ENCODE results near the gene MRPL54.

MRPL54 gene

DNA sequence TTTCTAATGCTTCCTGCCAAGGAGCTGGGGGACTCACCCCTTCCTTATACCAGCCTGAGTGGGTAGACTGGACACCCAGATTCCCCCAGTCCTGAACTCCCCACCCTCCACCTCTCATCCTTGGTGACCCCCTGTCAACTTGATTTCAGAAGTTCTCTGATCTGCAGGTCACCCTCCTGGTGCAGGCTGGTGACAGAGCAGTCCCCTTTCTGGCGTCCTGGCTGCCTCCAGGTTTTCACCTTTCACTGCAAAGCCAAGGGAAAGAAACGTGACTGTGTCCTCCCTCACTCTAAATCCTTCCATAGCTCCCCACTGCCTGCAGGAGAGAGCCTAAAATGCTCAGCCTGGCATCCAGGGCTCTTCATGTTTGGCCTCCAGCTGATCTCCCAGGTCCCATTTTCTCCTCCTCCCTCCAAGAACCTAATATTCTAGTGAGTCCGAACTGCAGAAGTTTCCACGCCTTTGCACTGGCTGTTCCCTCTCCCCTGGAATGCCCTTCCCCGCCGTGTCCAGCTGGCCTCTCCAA lies 27.8 kb downstream of the MRPL54 start:
- no peaks in the 10 kb centered on the region for H3K36me3 ChIP-seq (replicated peaks; ENCODE audit: low read depth, low read length)
- no peaks in the 10 kb centered on the region for H3K27me3 ChIP-seq (ENCODE audit: low read depth, low read length)
- no peaks in the 10 kb centered on the region for H4K20me1 ChIP-seq (ENCODE audit: insufficient read depth, low read length)
- H3K4me1 ChIP-seq (ENCODE audit: low read length) = no peaks in the 10 kb centered on the region
- H3K4me3 ChIP-seq (ENCODE audit: low read length) = no peak overlapping the region
- no peak overlapping the region for H3K4me2 ChIP-seq (ENCODE audit: low read length)
- H3K79me2 ChIP-seq (ENCODE audit: low read length) = no peaks in the 10 kb centered on the region
- H2AFZ ChIP-seq (ENCODE audit: low read depth, low read length) = no peak overlapping the region
- no peak for TF ChIP-seq EZH2phosphoT487 (IDR thresholded peaks at IDR 0.05; ENCODE audit: low read depth)
- TF ChIP-seq, protein P1, sequence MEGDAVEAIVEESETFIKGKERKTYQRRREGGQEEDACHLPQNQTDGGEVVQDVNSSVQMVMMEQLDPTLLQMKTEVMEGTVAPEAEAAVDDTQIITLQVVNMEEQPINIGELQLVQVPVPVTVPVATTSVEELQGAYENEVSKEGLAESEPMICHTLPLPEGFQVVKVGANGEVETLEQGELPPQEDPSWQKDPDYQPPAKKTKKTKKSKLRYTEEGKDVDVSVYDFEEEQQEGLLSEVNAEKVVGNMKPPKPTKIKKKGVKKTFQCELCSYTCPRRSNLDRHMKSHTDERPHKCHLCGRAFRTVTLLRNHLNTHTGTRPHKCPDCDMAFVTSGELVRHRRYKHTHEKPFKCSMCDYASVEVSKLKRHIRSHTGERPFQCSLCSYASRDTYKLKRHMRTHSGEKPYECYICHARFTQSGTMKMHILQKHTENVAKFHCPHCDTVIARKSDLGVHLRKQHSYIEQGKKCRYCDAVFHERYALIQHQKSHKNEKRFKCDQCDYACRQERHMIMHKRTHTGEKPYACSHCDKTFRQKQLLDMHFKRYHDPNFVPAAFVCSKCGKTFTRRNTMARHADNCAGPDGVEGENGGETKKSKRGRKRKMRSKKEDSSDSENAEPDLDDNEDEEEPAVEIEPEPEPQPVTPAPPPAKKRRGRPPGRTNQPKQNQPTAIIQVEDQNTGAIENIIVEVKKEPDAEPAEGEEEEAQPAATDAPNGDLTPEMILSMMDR (IDR thresholded peaks at IDR 0.05; ENCODE audit: low read depth, low read length) = no peak
- no peak overlapping the region for H3K27ac ChIP-seq (ENCODE audit: low read length)
- H3K9me3 ChIP-seq (ENCODE audit: insufficient read depth, low read length) = no peaks in the 10 kb centered on the region
- no peak overlapping the region for H3K9ac ChIP-seq (ENCODE audit: low read length)

DNA sequence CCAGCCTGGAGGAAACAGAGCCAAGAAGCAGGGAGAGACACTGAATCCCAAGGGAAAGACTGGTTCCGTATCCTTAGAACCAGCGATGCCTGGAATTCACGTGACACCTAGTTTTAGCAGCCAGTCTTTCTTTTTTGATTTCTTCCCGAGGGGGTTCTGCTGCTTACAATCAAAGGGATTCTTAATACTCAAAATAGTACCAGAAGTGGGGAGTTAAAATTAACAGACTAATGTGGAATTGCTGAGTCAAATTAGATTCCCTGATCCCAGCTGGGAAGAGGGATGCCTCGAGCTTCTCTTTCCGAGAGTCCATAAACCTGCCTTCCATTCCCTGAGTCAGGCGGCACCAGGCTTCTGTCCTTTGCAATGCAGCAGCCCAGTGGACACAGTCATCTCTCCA lies 28.5 kb downstream of the MRPL54 start:
- Histone ChIP-seq H2AFZ (ENCODE audit: low read depth, low read length) (no peak overlapping the region), H3K36me3 (replicated peaks; ENCODE audit: low read depth, low read length) (no peaks in the 10 kb centered on the region), H3K79me2 (ENCODE audit: low read length) (no peaks in the 10 kb centered on the region), H4K20me1 (ENCODE audit: insufficient read depth, low read length) (no peaks in the 10 kb centered on the region), H3K27me3 (ENCODE audit: low read depth, low read length) (no peaks in the 10 kb centered on the region), H3K9ac (ENCODE audit: low read length) (no peak overlapping the region), H3K9me3 (ENCODE audit: insufficient read depth, low read length) (no peaks in the 10 kb centered on the region), H3K27ac (ENCODE audit: low read length) (no peak overlapping the region), H3K4me2 (ENCODE audit: low read length) (no peak overlapping the region), H3K4me1 (ENCODE audit: low read length) (no peaks in the 10 kb centered on the region), H3K4me3 (ENCODE audit: low read length) (no peak overlapping the region)
- TF ChIP-seq, protein P1 (IDR thresholded peaks at IDR 0.05; ENCODE audit: low read depth, low read length) = no peak
- no peak for TF ChIP-seq EZH2phosphoT487 (IDR thresholded peaks at IDR 0.05; ENCODE audit: low read depth)

DNA sequence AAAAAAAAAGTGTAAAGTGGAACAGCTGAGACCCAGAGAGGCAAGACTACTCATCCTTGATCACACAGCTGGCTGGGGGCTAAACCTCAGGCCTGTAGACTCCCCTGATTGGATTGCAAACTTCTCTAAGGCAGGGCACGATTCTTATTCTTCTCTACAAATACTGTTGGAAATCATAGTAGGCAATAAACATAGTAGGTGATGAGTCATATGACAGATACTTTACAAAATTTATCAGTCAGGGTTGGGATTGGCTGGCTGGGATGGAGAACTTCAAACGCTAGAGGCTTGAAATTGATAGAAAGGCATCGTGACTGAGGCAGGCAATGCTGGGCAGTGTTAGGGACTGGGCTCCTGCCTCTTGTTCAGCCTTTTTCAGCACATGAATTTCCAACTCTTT lies 29.6 kb downstream of the MRPL54 start:
- Histone ChIP-seq H4K20me1 (ENCODE audit: insufficient read depth, low read length) (no peaks in the 10 kb centered on the region), H3K27me3 (ENCODE audit: low read depth, low read length) (0 out of 2 replicates have a peak, but pooled peaks cover 4% of the 10 kb centered on the region), H3K4me2 (ENCODE audit: low read length) (no peak overlapping the region), H3K79me2 (ENCODE audit: low read length) (no peaks in the 10 kb centered on the region), H3K9me3 (ENCODE audit: insufficient read depth, low read length) (no peaks in the 10 kb centered on the region), H3K36me3 (replicated peaks; ENCODE audit: low read depth, low read length) (no peaks in the 10 kb centered on the region), H3K4me3 (ENCODE audit: low read length) (no peak overlapping the region), H3K27ac (ENCODE audit: low read length) (no peak overlapping the region), H2AFZ (ENCODE audit: low read depth, low read length) (no peak overlapping the region), H3K9ac (ENCODE audit: low read length) (no peak overlapping the region), H3K4me1 (ENCODE audit: low read length) (no peaks in the 10 kb centered on the region)
- TF ChIP-seq EZH2phosphoT487 (IDR thresholded peaks at IDR 0.05; ENCODE audit: low read depth) = no peak
- TF ChIP-seq, protein P1 (IDR thresholded peaks at IDR 0.05; ENCODE audit: low read depth, low read length) = no peak

DNA sequence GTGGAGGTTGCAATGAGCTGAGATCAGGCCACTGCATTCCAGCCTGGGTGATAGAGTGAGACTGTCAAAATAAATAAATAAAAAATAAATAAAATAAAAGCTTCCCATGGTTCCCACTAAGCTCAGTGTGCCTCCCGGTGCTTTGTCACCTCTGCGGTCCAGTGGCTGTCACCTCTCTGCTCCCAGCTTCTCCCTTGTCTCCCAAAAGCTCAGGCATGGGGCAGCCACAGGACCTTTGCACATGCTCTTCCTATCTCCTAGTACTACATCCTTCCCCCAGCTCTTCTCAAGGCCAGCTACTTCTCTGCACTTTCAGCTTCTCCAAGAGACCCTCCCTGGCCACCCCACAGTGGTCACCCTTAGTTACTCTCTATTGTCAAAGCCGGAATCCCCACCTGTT lies 31.3 kb downstream of the MRPL54 start:
- Histone ChIP-seq H3K4me2 (ENCODE audit: low read length) (no peak overlapping the region), H3K9ac (ENCODE audit: low read length) (no peak overlapping the region), H2AFZ (ENCODE audit: low read depth, low read length) (no peak overlapping the region), H3K79me2 (ENCODE audit: low read length) (no peaks in the 10 kb centered on the region), H3K9me3 (ENCODE audit: insufficient read depth, low read length) (no peaks in the 10 kb centered on the region), H4K20me1 (ENCODE audit: insufficient read depth, low read length) (no peaks in the 10 kb centered on the region), H3K4me1 (ENCODE audit: low read length) (no peaks in the 10 kb centered on the region), H3K36me3 (replicated peaks; ENCODE audit: low read depth, low read length) (no peaks in the 10 kb centered on the region), H3K4me3 (ENCODE audit: low read length) (no peak overlapping the region), H3K27me3 (ENCODE audit: low read depth, low read length) (0 out of 2 replicates have a peak, but pooled peaks cover 4% of the 10 kb centered on the region), H3K27ac (ENCODE audit: low read length) (no peak overlapping the region)
- TF ChIP-seq, protein P1 (IDR thresholded peaks at IDR 0.05; ENCODE audit: low read depth, low read length) = no peak
- TF ChIP-seq EZH2phosphoT487 (IDR thresholded peaks at IDR 0.05; ENCODE audit: low read depth) = no peak
